Ectodermal cell (in vitro differentiated cells): ENCODE results near the gene BCL11B. TPM values are rescaled to one million over a fixed set of nuclear protein-coding genes. Genes with fewer than 3 reads are reported as not detected.

Source experiments
- H3K27ac ChIP-seq: 2 replicates; pipeline ENCODE4 v1.7.0; 2013; ENCODE audit warnings: mild to moderate bottlenecking, low read depth, low read length; ENCODE audit not compliant: insufficient read depth, poor library complexity, severe bottlenecking
- H3K27me3 ChIP-seq: 2 replicates; pipeline ENCODE4 v1.7.0; 2013; ENCODE audit warnings: mild to moderate bottlenecking, low read length; ENCODE audit not compliant: insufficient read depth, control insufficient read depth, poor library complexity, severe bottlenecking
- H3K36me3 ChIP-seq: one replicate; pipeline ENCODE4 v1.7.0; 2013; ENCODE audit warnings: low read length; ENCODE audit not compliant: control insufficient read depth, insufficient read depth
- H3K4me1 ChIP-seq: one replicate; pipeline ENCODE4 v1.7.0; 2013; ENCODE audit warnings: low read length; ENCODE audit not compliant: control insufficient read depth, insufficient read depth
- H3K4me3 ChIP-seq: 2 replicates; pipeline ENCODE4 v1.7.0; 2013; ENCODE audit warnings: low read depth, low read length, control low read depth; ENCODE audit not compliant: insufficient read depth
- H3K9me3 ChIP-seq: 2 replicates; pipeline ENCODE4 v1.7.0; 2013; ENCODE audit warnings: mild to moderate bottlenecking, low read length, moderate library complexity; ENCODE audit not compliant: control insufficient read depth
- WGBS, 2 experiments: methylation state at CpG; one replicate each; pipeline ENCODE4 v1.1.7; 2013; ENCODE audit warnings: missing lambda C conversion rate in 2 of 2; 5-methylcytosine and 5-hydroxymethylcytosine counted together
- polyA plus RNA-seq, 4 experiments: library from polyadenylated mRNA; stranded (reverse); fragments of 50-300 nt; gene quantifications; one replicate each; pipeline ENCODE4 v1.2.3, GENCODE V29; 2013

The BCL11B gene
- polyA plus RNA-seq (2013, experiment 1 of 4), result 1.3 TPM
- polyA plus RNA-seq (2013, experiment 2 of 4), result 1.9 TPM
- 1.1 TPM for polyA plus RNA-seq (2013, experiment 3 of 4)
- 1.1 TPM for polyA plus RNA-seq (2013, experiment 4 of 4)

DNA sequence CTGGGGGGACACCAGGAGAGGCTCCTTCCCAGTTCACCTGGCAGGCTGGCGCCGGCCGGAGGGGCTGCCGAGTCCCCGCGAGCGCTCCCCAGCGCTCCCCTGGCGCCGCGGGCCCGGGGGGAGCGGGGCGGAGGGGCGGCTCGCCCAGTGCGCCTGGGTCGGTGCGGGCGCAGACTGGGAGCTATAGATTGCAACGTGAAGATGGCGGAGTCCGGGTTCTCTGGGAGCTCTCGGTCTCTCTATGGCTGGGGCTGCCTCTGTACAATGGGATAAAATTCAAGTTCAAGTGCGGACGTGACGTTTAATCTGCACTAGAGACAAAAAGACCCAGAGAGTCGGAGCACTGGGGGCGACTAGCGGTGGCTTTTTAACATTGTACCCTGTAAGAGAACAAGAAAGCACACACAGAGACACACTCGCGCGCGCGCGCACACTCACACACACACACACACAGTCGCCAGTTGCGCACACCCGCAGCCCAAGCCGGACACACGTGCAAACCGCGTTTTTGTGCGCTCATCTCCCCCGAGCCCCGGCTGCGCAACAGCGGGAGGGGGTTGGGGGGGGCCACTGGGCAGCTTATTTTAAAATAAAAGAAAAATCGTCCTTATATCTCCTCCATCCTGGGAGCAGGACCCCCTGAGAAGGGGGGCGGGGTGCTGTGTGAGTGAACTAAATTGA is at the start of gene BCL11B:
TSS of gene BCL11B (minus strand) at position 247 of the 681 bp plus-strand sequence. CDS start 979 bp downstream, outside the sequence.
- 0 to 1% methylated on average over 47 to 49 of the region's 50 CpGs for WGBS, 2 experiments
- Histone ChIP-seq H3K27ac (no peak within 1 kb of the TSS), H3K36me3 (no peaks in the 10 kb centered on the region), H3K27me3 (peaks cover 98% of the 10 kb centered on the region), H3K4me1 (peaks cover 35% of the 10 kb centered on the region), H3K9me3 (no peaks in the 10 kb centered on the region), H3K4me3 (peak within 1 kb of the TSS; percentile 56)

DNA sequence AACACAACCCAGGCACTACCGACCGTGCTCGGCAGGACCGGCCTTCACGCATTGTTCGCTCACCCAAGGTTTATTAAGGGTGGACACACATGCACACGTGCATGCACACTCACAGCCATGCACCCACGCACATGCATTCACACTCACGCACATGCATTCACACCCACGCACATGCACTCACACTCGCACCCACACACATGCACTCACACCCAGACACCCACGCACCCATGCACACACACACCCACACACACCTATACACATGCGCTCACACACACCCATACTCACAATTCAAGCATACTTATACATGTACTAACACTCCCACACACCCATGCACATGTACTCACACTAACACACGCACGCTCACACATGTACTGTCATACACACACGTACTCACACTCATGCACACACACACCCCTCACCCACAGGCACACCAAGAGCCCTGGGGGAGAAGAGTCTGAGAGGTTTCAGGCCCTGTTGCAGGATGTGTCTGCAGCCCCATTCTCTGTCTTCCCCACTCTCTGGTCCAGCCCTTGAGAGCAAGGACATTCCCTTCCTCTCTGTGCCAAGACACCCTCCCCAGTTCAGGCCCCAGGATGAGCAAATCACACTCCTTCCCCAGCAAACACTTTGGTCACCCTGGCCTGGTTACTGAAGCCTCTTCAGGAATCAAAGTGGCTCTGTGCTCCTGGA is 49.4 kb upstream of the BCL11B start:
- H3K36me3 ChIP-seq, result no peaks in the 10 kb centered on the region
- 92 to 93% methylated on average over 16 of the region's 16 CpGs for WGBS, 2 experiments
- no peak overlapping the region for H3K4me3 ChIP-seq
- H3K27me3 ChIP-seq, result no peaks in the 10 kb centered on the region
- H3K4me1 ChIP-seq, result no peaks in the 10 kb centered on the region
- no peak overlapping the region for H3K27ac ChIP-seq
- H3K9me3 ChIP-seq, result no peaks in the 10 kb centered on the region

DNA sequence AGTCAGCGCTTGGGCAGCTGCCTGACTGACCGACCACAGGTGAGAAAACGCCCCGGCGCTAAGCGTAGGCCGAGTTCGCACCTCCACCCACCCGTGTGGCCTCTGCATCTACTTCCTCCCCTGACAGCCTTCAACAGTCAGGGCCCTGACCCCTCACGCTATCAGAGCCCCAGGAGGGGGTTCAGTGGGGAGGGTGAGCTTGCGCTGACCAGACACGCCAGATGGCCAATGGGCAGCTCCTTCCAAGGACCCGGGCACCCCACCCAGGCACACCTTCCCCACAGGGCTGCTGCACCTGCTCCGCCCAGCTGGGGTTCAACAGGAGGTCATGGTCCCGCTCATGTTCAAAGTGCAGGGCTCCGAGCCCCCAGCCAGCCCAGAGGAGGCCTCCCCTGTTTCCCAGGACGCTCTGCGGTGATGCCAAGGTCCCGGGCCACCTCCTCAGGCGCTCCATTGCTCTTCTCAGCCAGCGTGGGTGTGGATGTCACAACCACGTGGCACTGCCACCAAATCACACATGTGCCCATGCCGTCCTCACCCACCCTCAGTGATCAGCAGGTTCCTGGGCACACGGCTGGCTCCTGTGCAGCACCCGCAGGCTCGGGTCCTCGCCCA is 48.7 kb upstream of the BCL11B start:
- H3K4me1 ChIP-seq, result no peaks in the 10 kb centered on the region
- H3K4me3 ChIP-seq, result no peak overlapping the region
- no peak overlapping the region for H3K27ac ChIP-seq
- no peaks in the 10 kb centered on the region for H3K9me3 ChIP-seq
- H3K27me3 ChIP-seq, result no peaks in the 10 kb centered on the region
- no peaks in the 10 kb centered on the region for H3K36me3 ChIP-seq
- 94% methylated on average over 27 of the region's 27 CpGs for WGBS, 2 experiments

DNA sequence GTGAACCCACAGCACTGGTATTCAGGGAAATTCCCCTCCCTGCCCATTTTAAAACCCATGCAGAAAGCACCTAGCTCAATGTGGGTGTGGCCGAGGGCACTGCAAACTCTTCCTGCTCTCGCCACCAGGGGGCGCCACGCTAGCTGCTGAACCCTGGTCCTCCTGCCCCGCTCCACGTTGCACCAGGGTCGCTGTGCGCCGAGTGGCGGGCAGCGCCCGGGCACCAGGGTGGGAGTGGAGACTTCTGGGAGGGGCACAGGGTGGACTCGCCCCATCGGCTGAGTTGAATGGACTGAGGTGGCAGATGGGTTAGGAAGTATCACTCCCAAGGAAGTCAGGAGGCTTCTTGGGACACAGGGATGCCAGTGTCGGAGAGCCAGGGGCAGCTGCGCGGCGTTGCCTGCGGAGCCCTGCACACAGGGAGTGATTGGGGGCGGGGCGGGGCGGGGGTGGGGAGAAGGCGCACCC is 48.1 kb upstream of the BCL11B start:
- Histone ChIP-seq H3K4me3 (no peak overlapping the region), H3K9me3 (no peaks in the 10 kb centered on the region), H3K4me1 (no peaks in the 10 kb centered on the region), H3K27ac (no peak overlapping the region), H3K36me3 (no peaks in the 10 kb centered on the region), H3K27me3 (no peaks in the 10 kb centered on the region)
- 50 to 57% methylated on average over 23 of the region's 23 CpGs for WGBS, 2 experiments

DNA sequence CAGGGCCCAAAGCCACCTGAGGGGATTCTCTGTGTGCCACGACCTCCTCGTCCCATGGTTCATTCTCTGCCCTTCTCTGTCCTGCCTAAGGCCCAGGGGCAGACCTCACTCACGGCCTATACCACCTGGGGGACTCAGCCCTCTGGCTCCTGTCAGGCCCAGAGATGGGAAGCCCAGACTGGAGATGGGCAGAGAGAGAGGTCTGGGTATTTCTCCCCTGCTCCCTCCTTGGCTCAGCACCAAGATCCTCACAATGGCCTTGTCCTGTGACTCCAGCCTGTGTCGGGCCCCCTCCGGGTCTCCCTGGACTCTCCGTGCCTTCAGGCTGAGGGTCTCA is 46.9 kb upstream of the BCL11B start:
- Histone ChIP-seq H3K36me3 (no peaks in the 10 kb centered on the region), H3K27me3 (no peaks in the 10 kb centered on the region), H3K9me3 (no peaks in the 10 kb centered on the region), H3K27ac (no peak overlapping the region), H3K4me3 (no peak overlapping the region), H3K4me1 (peaks cover 5% of the 10 kb centered on the region)
- WGBS, 2 experiments, result 85 to 86% methylated on average over 6 of the region's 6 CpGs

DNA sequence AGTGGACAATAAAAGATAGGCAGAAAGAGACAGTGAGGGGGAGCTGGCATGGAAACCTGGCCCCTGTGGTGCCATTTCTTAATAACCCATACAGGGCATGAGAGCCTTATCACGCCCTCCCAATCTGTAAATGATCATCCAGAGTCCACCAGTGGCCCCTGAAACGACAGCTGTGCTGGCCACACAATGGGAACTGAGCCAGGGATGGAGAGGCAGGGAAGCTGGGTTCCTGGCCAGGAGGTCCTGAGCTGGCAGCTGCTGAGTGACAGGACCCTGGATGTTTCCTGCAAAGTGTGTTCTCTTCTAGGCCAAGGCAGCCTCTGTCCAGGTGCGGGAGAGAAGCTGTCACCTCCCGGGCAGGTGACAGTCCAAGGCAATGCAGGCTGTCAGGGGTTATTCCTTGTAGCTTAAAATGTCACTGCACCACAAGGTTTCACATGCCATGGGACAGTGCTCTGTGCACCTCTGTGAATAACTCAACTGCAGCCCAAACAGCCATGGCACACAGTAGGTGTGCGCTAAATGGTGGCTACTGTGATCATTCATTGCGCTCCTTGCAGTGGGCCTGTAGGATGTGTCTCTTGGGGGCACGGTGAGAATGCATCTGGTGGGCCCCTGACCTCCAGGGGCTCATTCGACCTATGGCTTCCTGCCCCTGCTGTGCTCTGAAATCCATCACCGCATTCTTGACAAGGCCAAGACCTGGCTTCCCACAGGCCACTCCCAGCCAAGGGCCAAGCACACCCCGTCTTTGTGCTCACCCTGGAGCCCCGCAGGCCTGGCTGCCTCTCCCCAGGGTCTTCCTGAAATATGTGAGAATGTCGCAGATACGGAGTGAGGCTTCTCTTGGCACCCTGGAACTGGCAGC is 46.3 kb upstream of the BCL11B start:
- H3K36me3 ChIP-seq, result no peaks in the 10 kb centered on the region
- H3K27me3 ChIP-seq, result no peaks in the 10 kb centered on the region
- no peaks in the 10 kb centered on the region for H3K9me3 ChIP-seq
- H3K4me3 ChIP-seq, result no peak overlapping the region
- 73 to 77% methylated on average over 13 of the region's 13 CpGs for WGBS, 2 experiments
- H3K27ac ChIP-seq, result no peak overlapping the region
- peaks cover 8% of the 10 kb centered on the region for H3K4me1 ChIP-seq

DNA sequence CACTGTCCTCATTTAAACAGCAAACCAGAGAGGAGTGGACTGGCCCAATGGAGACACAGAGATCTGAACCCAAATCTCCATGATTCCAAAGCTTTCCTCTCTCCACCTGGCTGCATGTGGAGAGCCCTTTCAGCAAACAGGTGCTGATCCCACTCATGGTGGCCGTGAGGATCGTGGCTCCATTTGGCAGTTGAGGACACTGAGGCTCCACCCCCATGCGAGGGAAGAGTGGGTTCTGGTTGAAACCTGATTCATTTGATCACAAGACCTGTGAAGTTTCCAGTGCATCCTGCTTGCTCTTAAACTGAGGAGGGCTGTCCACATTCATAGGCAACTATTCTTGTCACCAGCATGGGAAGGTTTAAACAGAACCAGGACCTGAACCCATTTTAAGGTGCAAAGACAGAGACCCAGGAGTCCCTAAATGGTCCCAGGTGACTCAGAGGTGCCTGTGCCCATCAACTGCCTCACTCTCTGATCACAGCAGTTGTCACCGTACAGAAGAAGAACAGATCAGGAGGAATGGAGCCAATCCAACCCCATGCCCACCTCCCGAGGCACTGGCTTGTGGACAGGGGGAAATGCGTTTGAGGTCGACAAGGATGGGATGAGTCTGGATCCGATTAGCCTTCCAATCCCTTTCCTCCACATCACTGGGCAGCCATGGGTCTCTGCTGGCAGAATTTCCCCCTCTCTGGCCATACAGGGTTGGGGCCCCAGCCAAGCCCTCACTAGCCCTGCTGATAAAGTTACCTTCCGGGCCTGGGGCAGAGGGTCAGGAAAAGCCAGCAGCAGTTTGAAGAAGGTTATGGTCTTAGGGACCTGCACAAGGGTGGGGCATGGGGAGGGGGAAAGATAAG is 45.5 kb upstream of the BCL11B start:
- Histone ChIP-seq H3K36me3 (no peaks in the 10 kb centered on the region), H3K27me3 (no peaks in the 10 kb centered on the region), H3K9me3 (no peaks in the 10 kb centered on the region), H3K4me3 (no peak overlapping the region), H3K4me1 (peaks cover 8% of the 10 kb centered on the region), H3K27ac (no peak overlapping the region)
- WGBS, 2 experiments, result 90 to 92% methylated on average over 9 of the region's 9 CpGs

DNA sequence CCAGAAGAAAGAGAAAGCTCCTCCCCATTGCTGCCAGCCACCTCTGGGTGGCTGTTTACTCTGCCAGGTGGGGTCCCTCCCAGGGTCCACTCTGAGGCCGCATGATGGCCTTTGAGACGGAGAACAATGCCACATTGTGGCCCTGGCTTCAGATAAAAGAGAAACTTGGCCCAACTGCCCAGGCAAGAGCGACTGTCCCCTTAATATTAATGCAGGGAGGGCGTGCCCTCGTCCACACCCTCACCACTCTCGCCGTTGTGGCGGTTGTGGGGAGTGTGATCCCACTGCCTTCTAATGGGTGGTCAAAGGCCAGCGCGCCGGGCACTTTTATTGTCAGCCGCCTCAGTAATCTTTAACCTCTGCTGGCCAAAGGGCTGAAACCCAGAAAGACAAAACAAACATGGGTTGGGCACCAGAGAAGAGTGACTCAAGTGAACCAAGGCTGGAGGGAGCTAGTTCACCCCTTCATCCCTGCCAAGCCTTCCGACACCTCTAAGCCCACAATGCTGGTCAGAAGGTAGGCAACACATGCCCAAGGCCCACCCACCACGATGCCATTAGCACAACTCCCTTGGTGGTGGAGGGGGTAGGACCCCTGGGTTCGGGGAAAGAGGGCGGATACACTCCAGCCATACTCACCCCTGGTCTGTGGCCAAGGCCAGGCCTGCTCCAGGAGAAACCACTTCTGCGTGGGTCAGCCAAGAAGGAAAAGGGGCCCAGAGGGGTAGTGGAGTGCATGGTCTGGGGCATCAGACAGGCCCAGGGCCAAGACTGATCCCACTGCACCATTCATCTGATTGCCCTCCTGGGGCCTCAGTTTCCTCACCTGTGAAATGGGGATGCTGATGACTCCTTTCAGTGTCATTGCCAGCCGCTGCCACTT is 44.5 kb upstream of the BCL11B start:
- H3K27me3 ChIP-seq, result no peaks in the 10 kb centered on the region
- no peaks in the 10 kb centered on the region for H3K36me3 ChIP-seq
- WGBS, 2 experiments, result 94% methylated on average over 18 of the region's 18 CpGs
- H3K4me1 ChIP-seq, result peaks cover 8% of the 10 kb centered on the region
- H3K9me3 ChIP-seq, result no peaks in the 10 kb centered on the region
- H3K27ac ChIP-seq, result no peak overlapping the region
- no peak overlapping the region for H3K4me3 ChIP-seq
